SK-N-SH treated with all-trans-retinoic acid at 6 μM for 48 hours (cell line): ENCODE measurements around the gene TBC1D16.

Source experiments
- TF ChIP-seq, protein P1 (sequence below): fragments of 250-450 bp; sonication (Bioruptor Pico); IDR thresholded peaks from 2 replicates; pipeline ENCODE4 v1.8.0; 2021; ENCODE audit warnings: low read depth, mild to moderate bottlenecking, moderate library complexity, borderline replicate concordance

TBC1D16 gene

DNA sequence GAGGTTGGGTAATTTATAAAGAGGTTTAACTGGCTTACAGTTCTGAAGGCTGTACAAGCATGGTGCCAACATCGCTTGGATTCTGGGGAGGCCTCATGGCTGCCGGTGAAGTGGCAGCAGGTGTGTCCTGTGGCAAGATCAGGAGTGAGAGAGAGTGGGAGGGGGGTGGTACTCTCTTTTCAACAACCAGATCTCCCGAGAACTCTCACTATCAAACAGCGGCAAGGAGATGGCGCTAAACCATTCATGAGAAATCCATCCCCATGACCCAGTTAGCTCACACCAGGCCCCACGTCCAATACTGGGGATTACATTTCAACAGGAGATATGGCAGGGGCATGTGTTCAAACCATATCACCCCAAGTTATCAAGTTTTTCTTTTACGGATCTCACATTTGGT lies 152.5 kb downstream of the TBC1D16 start (continued):
- TF ChIP-seq, protein P1, sequence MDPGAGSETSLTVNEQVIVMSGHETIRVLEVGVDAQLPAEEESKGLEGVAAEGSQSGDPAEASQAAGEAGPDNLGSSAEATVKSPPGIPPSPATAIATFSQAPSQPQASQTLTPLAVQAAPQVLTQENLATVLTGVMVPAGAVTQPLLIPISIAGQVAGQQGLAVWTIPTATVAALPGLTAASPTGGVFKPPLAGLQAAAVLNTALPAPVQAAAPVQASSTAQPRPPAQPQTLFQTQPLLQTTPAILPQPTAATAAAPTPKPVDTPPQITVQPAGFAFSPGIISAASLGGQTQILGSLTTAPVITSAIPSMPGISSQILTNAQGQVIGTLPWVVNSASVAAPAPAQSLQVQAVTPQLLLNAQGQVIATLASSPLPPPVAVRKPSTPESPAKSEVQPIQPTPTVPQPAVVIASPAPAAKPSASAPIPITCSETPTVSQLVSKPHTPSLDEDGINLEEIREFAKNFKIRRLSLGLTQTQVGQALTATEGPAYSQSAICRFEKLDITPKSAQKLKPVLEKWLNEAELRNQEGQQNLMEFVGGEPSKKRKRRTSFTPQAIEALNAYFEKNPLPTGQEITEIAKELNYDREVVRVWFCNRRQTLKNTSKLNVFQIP (CRISPR knock-in tag) = no peak
